ENCODE measurements around the gene NEU2. TPM values are rescaled to one million over a fixed set of nuclear protein-coding genes. Genes with fewer than 3 reads are reported as not detected.
"Not testable (repeated sequence)": the region's sequence is repeated elsewhere in the genome, so short reads cannot be mapped to it uniquely, and the experiment has no call there.

NEU2 gene
- total RNA-seq, 1 experiment from 2014 or later = not detected

DNA sequence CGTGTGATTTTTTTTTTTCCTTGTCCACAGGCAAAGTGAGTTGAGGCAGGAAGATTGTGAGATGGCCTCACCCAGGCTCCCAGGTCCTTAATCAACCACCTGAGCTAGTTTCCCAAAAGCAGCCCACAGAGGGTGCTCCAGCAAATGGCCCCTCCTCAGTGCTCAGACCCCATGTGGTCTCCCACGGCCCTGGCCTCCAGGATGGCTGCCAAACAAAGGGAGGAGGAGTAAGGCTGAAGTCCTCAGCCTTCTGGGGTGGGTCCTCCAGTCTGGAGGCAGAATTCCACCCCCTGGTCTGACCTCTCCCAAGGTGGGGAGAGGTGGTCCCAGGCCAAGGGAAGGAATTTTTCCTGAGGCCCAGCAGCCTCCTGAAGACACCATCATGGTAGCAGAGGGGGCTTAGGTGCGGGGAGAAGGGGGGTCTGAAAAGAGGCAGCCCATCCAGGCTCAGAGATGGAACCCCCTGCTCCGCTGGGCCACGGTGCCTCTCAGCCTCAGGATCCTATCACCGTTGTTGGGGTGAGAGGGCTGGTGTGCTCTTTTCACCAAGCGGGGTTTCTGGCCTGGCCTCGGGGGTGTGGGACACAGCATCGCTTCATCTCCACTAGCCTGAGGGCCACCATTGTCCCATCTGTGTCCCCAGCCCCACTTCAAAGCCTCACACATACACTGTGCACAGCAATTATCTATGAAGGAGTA, 21.8 kb upstream of the NEU2 start:
- DNase-seq (ENCODE audit: low spot score) = no peak

- no peak for DNase-seq (ENCODE audit: low spot score)
Observed at GRCh38 chr2:233011268-233011650, 21.2 kb upstream of the NEU2 start.

- no peak for DNase-seq (ENCODE audit: low spot score)
Observed at GRCh38 chr2:233011702-233012131, 20.8 kb upstream of the NEU2 start.

DNA sequence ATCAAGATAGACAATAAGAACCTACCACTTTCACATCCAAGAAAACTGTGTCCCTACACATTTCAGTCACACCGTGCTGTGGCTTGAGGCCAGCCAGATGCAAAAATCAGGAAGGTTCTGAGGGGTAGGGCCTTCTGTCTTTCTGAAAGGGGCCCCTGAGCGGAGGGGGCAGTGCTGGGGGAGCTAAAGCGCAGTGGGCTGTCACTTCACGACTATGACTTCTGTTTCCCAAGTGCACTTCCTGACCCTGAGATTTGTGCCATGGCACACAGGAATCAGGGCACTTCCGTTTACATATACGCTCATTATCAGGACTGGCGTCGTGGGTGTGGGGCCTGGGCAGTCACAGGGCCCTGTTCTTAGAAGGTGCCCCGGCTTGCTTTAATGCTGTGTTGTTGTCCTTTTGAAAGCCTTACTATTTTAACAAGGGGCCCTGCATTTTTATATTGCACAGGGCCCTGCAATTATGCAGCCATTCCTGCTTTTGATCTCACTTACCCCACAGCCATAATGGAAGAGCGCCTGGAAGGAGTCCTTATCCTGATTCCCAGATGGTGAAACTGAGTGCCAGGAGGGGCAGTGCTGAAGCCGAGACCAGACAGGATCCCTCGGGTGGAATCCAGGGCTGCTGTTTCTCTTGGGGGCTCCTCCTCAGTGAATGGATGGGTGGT, 20.0 kb upstream of the NEU2 start:
- DNase-seq (ENCODE audit: low spot score) = no peak

DNA sequence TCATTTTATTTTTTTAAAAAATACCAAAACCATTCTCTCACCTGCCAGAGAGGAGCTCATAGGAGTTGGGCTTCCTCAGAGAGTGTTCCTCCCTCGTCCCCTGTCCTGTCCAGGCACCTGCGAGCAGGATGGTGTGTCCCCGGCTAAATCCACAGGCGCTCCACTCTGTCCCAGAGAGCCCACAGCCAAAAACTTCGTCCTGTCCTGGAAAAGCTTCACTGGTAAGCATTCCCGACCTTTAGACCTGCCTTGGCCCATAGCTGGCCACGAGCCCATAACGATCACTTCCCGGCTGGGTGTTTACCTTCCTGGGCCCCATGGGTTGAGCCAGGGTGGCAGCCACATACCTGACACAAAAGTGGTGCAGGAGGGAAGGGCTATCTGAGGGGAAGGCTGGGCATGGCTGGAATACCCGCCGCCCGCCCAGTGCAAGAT, 19.4 kb upstream of the NEU2 start, which contains the start of gene NGEF:
NGEF (minus strand) TSS at position 230 of the 435 bp plus-strand sequence. CDS start 38,366 bp downstream, outside the sequence.
- DNase-seq (ENCODE audit: low spot score) = no peak

DNA sequence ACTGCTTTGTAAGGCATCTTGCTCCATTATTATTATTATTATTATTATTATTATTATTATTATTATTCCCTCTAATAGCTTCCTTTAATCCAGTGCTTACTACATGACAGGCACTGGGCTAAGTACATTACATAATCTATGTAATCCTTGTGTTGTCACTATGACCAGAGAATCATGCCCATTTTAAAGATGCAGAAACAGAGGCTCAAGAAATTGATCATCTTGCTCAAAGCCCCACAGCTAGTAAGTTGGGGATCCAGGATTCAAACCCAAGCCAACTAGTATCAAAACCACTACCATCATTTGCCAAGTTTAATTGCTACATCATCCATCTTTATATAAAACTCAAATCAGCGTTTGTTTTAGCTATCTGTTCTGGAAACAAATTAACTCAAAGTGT, 18.8 kb upstream of the NEU2 start:
- DNase-seq (ENCODE audit: low spot score) = no peak

DNA sequence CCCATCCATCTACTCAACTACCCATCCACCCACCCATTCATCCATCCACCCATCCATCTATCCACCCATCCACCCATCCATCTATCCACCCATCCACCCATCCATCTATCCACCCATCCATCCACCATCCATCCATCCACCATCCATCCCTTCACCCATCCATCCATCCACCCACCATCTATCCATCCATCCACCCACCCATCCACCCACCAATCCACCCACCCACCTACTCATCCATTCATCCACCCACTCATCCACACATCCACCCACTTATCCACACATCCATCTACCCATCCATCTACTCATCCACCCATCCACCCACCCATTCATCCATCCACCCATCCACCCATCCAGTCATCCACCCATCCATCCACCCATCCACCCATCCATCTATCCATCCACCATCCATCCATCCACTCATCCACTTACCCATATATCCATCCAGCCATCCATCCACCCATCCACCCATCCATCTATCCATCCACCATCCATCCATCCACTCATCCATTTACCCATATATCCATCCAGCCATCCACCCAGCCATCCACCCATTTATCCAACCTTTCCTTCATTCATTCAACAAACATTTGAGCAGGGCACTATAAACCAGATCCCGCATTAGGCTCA, 17.3 kb upstream of the NEU2 start:
- DNase-seq (ENCODE audit: low spot score) = no peak

DNA sequence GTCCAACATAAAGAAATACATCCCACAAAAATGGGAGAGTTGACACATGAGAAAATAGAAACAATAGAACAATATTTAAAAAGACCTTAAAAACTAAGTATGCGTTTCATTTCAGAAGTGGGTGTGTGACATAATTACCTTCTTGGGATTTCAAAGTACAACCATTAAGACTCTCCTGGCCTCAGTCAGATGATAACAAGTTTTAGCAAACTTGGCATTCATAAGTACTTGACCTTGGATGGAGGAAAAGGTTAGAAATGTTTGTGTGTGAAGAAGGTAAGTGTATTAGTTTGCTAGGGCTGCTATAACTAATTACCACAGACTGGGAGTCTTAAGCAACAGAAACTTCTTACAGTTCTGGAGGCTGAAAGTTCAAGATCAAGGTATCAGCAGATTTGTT, 14.5 kb upstream of the NEU2 start:
- no peak for DNase-seq (ENCODE audit: low spot score)

GRCh38 chr2:233019610-233020009, 12.9 kb upstream of the NEU2 start:
- not testable (repeated sequence) for DNase-seq (ENCODE audit: low spot score)

DNA sequence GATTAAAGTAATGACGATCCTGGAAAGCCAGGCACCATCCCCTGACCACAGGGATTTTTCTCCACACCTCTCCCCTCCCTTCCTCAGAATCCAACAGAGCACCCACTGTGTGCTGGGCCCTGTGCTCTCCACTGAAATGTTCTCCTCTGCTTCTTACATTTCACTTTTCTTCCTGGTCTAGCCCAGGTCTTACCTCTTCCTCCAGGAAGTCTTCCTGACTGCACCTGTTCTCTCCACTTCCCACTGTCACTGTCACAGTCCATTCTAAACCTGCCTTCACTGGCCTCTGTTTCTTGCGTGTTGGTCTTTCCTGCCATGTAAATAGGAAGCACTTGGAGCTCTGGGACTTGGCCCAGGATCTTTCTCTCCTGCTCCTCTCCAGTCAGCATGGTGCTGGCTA, 12.0 kb upstream of the NEU2 start:
- no peak for DNase-seq (ENCODE audit: low spot score)

GRCh38 chr2:233021771-233022170, 10.7 kb upstream of the NEU2 start:
- DNase-seq (ENCODE audit: low spot score) = peak; percentile 41

GRCh38 chr2:233022561-233022960, 9.9 kb upstream of the NEU2 start:
- DNase-seq (ENCODE audit: low spot score) = no peak

DNA sequence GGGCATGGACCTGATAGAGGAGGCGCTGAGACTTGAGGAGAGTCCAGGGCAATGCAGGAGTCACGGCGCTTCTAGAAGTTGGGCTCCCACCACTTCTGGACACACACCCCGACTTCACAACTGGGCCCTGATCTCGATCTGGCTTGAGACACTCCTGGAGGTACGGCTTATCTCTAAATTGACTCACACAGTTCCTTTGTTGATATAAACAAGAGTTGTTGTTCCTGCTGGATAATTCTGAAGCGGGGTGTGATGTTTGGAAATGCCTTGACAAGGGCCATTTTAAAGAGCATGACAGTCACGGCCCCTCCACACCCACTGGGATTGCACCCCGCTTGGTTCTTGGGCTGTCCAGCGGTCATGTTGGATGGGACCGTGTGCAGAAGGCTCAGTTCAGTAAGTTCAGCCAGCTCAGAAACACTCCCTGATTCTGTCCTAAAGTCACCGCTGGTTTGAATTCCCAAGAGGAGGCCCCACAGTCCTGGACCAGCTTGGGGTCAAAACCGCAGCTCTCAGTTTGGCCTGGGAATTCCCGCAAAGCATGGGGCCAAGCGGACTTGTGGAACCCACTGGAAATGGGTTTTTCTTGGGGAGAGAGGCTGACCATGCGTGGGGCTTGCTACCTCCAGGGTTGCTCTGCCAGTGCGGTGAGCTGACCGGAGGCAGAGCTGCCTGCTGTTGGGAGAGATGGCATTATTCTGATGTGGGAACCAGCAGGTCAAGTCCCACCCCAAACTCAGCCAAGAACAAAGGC, 9.3 kb upstream of the NEU2 start:
- DNase-seq (ENCODE audit: low spot score) = no peak

GRCh38 chr2:233023761-233024410, 8.6 kb upstream of the NEU2 start:
- no peak for DNase-seq (ENCODE audit: low spot score)

GRCh38 chr2:233025706-233026105, 6.8 kb upstream of the NEU2 start:
- DNase-seq (ENCODE audit: low spot score) = no peak

GRCh38 chr2:233026198-233026813, 6.2 kb upstream of the NEU2 start:
- peak; percentile 82 for DNase-seq (ENCODE audit: low spot score)

GRCh38 chr2:233029321-233029720, 3.2 kb upstream of the NEU2 start:
- peak; percentile 99 for DNase-seq (ENCODE audit: low spot score)

GRCh38 chr2:233031556-233032500, 644 bp upstream of the NEU2 start:
- DNase-seq (ENCODE audit: low spot score) = no peak

GRCh38 chr2:233033672-233034071, 1.2 kb downstream of the NEU2 start:
- DNase-seq (ENCODE audit: low spot score) = peak; percentile 77
